HEK293 (cell line): ENCODE measurements around the gene NPR2.

Experiments used
- ZNF114 ChIP-seq: fragments of 450-650 bp; formaldehyde crosslinking; IDR thresholded peaks from 2 replicates; pipeline ENCODE4 v1.5.0; 2017; ENCODE audit warnings: missing biosample characterization, missing genetic modification characterization
- ZNF121 ChIP-seq: fragments of 450-650 bp; formaldehyde crosslinking; IDR thresholded peaks from 2 replicates; pipeline ENCODE4 v1.5.1; 2016; ENCODE audit warnings: missing biosample characterization, missing genetic modification characterization
- ZNF138 ChIP-seq: fragments of 450-650 bp; formaldehyde crosslinking; IDR thresholded peaks from 2 replicates; pipeline ENCODE4 v1.5.1; 2016; ENCODE audit warnings: missing biosample characterization, missing genetic modification characterization, borderline replicate concordance
- ZNF707 ChIP-seq: fragments of 450-650 bp; formaldehyde crosslinking; IDR thresholded peaks from 2 replicates; pipeline ENCODE4 v1.5.1; 2016; ENCODE audit warnings: missing biosample characterization, missing genetic modification characterization
- ZSCAN23 ChIP-seq: fragments of 450-650 bp; formaldehyde crosslinking; IDR thresholded peaks from 2 replicates; pipeline ENCODE4 v1.5.1; 2016; ENCODE audit warnings: missing biosample characterization, missing genetic modification characterization
- TF ChIP-seq, protein P1 (sequence below): fragments of 450-650 bp; formaldehyde crosslinking; IDR thresholded peaks from 2 replicates; pipeline ENCODE4 v1.5.1; 2017; ENCODE audit warnings: missing biosample characterization, missing genetic modification characterization
- TF ChIP-seq, protein P2 (sequence below): fragments of 450-650 bp; formaldehyde crosslinking; IDR thresholded peaks from 2 replicates; pipeline ENCODE4 v1.5.1; 2016; ENCODE audit warnings: missing biosample characterization, missing genetic modification characterization

DNA sequence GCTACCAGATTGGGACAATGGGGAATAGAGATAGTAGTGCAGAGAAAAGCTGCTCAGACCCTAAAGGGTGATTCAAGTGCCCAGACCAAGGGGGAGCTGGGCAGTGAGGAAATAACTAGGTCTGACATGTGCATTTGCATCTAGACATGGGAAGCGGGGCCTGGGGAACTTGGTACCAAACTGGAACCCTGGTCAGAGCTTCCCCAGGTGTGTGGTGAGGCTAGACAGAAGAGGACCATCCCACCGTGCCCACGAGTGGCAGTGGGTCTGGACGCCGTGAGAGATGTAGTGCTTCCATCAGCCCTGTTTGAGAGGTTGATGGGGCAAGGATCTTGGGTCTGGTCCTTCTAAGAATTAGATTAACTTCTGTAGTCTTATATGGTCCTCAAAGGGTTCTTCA lies 45.2 kb downstream of the NPR2 start:
- no peak for TF ChIP-seq ZNF114 (tag by site-specific recombination)
- no peak for TF ChIP-seq ZNF707
- no peak for TF ChIP-seq ZNF138 (tag by site-specific recombination)
- no peak for TF ChIP-seq ZSCAN23 (tag by site-specific recombination)
- TF ChIP-seq, protein P1, sequence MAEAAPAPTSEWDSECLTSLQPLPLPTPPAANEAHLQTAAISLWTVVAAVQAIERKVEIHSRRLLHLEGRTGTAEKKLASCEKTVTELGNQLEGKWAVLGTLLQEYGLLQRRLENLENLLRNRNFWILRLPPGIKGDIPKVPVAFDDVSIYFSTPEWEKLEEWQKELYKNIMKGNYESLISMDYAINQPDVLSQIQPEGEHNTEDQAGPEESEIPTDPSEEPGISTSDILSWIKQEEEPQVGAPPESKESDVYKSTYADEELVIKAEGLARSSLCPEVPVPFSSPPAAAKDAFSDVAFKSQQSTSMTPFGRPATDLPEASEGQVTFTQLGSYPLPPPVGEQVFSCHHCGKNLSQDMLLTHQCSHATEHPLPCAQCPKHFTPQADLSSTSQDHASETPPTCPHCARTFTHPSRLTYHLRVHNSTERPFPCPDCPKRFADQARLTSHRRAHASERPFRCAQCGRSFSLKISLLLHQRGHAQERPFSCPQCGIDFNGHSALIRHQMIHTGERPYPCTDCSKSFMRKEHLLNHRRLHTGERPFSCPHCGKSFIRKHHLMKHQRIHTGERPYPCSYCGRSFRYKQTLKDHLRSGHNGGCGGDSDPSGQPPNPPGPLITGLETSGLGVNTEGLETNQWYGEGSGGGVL (tag by site-specific recombination): no peak
- TF ChIP-seq, protein P2, sequence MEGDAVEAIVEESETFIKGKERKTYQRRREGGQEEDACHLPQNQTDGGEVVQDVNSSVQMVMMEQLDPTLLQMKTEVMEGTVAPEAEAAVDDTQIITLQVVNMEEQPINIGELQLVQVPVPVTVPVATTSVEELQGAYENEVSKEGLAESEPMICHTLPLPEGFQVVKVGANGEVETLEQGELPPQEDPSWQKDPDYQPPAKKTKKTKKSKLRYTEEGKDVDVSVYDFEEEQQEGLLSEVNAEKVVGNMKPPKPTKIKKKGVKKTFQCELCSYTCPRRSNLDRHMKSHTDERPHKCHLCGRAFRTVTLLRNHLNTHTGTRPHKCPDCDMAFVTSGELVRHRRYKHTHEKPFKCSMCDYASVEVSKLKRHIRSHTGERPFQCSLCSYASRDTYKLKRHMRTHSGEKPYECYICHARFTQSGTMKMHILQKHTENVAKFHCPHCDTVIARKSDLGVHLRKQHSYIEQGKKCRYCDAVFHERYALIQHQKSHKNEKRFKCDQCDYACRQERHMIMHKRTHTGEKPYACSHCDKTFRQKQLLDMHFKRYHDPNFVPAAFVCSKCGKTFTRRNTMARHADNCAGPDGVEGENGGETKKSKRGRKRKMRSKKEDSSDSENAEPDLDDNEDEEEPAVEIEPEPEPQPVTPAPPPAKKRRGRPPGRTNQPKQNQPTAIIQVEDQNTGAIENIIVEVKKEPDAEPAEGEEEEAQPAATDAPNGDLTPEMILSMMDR (tag by site-specific recombination): no peak
- no peak for TF ChIP-seq ZNF121 (tag by site-specific recombination)
